Measurements from ENCODE around the gene NTHL1. TPM values are rescaled to one million over a fixed set of nuclear protein-coding genes. Genes with fewer than 3 reads are reported as not detected.
A peak's percentile ranks its signal among the peaks of the same experiment; 100 is the strongest.

NTHL1 gene
- total and polyA plus RNA-seq, 9 of the 15 experiments (the other 6 are each of a cell fraction or from before 2014, with no cell fraction given), result 1.1 to 58.8 (median 17.6) TPM

DNA sequence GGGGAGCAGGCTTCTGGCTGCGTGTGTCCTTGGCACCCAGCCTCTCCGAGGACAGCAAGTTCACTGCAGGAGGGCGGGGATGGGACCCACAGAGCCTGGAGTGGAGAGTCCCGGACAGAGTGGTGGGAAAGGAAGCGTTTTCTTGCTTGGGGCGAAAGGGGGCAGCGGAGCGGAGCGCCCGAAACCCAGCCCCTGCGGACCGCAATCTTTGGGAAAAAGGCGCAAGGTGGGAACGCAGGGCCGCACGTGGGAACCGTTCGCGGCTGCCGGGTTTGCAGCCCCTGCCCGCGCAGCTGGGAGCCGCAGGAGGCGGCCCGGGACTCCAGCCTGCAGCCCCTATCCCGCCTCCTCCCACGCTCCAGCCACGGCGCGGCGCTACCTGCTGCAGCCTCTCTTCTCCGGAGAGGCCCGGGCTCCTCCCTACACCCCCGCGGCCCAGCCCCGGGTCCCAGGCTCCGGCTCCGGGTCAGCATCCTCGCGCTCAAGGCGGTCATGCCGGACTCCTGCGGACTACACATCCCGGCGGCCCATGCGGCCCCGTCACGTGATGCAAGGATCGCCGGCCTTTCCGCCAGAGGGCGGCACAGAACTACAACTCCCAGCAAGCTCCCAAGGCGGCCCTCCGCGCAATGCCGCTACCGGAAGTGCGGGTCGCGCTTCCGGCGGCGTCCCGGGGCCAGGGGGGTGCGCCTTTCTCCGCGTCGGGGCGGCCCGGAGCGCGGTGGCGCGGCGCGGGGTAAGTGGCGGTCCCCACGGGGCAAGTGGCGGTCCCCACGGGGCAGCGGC, at the start of gene NTHL1, which contains the start of gene TSC2 (continued):
- TF ChIP-seq, protein P1, sequence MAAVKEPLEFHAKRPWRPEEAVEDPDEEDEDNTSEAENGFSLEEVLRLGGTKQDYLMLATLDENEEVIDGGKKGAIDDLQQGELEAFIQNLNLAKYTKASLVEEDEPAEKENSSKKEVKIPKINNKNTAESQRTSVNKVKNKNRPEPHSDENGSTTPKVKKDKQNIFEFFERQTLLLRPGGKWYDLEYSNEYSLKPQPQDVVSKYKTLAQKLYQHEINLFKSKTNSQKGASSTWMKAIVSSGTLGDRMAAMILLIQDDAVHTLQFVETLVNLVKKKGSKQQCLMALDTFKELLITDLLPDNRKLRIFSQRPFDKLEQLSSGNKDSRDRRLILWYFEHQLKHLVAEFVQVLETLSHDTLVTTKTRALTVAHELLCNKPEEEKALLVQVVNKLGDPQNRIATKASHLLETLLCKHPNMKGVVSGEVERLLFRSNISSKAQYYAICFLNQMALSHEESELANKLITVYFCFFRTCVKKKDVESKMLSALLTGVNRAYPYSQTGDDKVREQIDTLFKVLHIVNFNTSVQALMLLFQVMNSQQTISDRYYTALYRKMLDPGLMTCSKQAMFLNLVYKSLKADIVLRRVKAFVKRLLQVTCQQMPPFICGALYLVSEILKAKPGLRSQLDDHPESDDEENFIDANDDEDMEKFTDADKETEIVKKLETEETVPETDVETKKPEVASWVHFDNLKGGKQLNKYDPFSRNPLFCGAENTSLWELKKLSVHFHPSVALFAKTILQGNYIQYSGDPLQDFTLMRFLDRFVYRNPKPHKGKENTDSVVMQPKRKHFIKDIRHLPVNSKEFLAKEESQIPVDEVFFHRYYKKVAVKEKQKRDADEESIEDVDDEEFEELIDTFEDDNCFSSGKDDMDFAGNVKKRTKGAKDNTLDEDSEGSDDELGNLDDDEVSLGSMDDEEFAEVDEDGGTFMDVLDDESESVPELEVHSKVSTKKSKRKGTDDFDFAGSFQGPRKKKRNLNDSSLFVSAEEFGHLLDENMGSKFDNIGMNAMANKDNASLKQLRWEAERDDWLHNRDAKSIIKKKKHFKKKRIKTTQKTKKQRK (IDR thresholded peaks at IDR 0.05; ENCODE audit: borderline replicate concordance, low read depth, low read length), result no peak
- 0 out of 2 replicates have a peak, but pooled peaks have one; percentile 68 for TF ChIP-seq DMBX1 (CRISPR knock-in tag; IDR thresholded peaks at IDR 0.05; ENCODE audit: borderline replicate concordance)
- TF ChIP-seq, protein P2, sequence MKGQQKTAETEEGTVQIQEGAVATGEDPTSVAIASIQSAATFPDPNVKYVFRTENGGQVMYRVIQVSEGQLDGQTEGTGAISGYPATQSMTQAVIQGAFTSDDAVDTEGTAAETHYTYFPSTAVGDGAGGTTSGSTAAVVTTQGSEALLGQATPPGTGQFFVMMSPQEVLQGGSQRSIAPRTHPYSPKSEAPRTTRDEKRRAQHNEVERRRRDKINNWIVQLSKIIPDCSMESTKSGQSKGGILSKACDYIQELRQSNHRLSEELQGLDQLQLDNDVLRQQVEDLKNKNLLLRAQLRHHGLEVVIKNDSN (CRISPR knock-in tag; IDR thresholded peaks at IDR 0.05), result peak; percentile 99
- TF ChIP-seq ZNF696 (CRISPR knock-in tag; conservative IDR thresholded peaks at IDR 0.05), result no peak
- TF ChIP-seq KAT7 (CRISPR knock-in tag; IDR thresholded peaks at IDR 0.05; ENCODE audit: borderline replicate concordance), result peak; percentile 83
- peak; percentile 61 for TF ChIP-seq CCNT2 (IDR thresholded peaks at IDR 0.05; ENCODE audit: borderline replicate concordance, extremely low read depth, insufficient read length, low read depth, low read length)
- TF ChIP-seq ZNF436 (CRISPR knock-in tag; IDR thresholded peaks at IDR 0.05), result no peak
- peak; percentile 87 for TF ChIP-seq SP1 (CRISPR knock-in tag; IDR thresholded peaks at IDR 0.05)
- 0 out of 2 replicates have a peak, but pooled peaks have one; percentile 6 for TF ChIP-seq TCF7L2 (IDR thresholded peaks at IDR 0.05; ENCODE audit: low read depth, low read length)
- TF ChIP-seq ZBTB1 (CRISPR knock-in tag; IDR thresholded peaks at IDR 0.05; ENCODE audit: borderline replicate concordance, low read depth), result no peak
- peak; percentile 93 for TF ChIP-seq ELF1 (tag; IDR thresholded peaks at IDR 0.05)
- no peak for TF ChIP-seq TAF1 (IDR thresholded peaks at IDR 0.05; ENCODE audit: control insufficient read depth, extremely low read depth, insufficient read depth, low read length, severe bottlenecking)
- no peak for TF ChIP-seq NR3C1 (CRISPR knock-in tag; IDR thresholded peaks at IDR 0.05)
- TF ChIP-seq SETDB1 (IDR thresholded peaks at IDR 0.05; ENCODE audit: low read length), result no peak
- TF ChIP-seq CAMTA2 (CRISPR knock-in tag; conservative IDR thresholded peaks at IDR 0.05), result no peak
- no peak for TF ChIP-seq KAT2B (IDR thresholded peaks at IDR 0.05; ENCODE audit: low read depth, low read length)
- no peak for TF ChIP-seq ZSCAN32 (CRISPR knock-in tag; IDR thresholded peaks at IDR 0.05)
- TF ChIP-seq KHSRP (IDR thresholded peaks at IDR 0.05), result no peak
- TF ChIP-seq EGR1 (conservative IDR thresholded peaks at IDR 0.05), result peak; percentile 96
- TF ChIP-seq GATAD2B (IDR thresholded peaks at IDR 0.05; ENCODE audit: borderline replicate concordance), result 0 out of 2 replicates have a peak, but pooled peaks have one; percentile 23
- no peak for TF ChIP-seq ZC3H8 (IDR thresholded peaks at IDR 0.05)
- TF ChIP-seq KLF1 (tag; IDR thresholded peaks at IDR 0.05), result peak; percentile 69
- TF ChIP-seq SREBF1 (IDR thresholded peaks at IDR 0.05; ENCODE audit: borderline replicate concordance, low read depth, low read length), result peak; percentile 67; the same call in 1 of the 2 replicates
- TF ChIP-seq, protein P3, sequence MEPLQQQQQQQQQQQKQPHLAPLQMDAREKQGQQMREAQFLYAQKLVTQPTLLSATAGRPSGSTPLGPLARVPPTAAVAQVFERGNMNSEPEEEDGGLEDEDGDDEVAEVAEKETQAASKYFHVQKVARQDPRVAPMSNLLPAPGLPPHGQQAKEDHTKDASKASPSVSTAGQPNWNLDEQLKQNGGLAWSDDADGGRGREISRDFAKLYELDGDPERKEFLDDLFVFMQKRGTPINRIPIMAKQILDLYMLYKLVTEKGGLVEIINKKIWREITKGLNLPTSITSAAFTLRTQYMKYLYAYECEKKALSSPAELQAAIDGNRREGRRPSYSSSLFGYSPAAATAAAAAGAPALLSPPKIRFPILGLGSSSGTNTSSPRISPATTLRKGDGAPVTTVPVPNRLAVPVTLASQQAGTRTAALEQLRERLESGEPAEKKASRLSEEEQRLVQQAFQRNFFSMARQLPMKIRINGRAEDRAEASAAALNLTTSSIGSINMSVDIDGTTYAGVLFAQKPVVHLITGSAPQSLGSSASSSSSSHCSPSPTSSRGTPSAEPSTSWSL (CRISPR knock-in tag; IDR thresholded peaks at IDR 0.05; ENCODE audit: borderline replicate concordance), result no peak

Data from K562 (cell line).